Measurements from ENCODE around the gene RBP4. TPM values are rescaled to one million over a fixed set of nuclear protein-coding genes. Genes with fewer than 3 reads are reported as not detected.
A peak's percentile ranks its signal among the peaks of the same experiment; 100 is the strongest.

The RBP4 gene
- total and polyA plus RNA-seq, 12 donors, result 0.37 to 30.0 (median 4.9) TPM; not detected in 2

- Histone ChIP-seq H3K4me1 (peaks cover 0 to 15% (median 8%) of the 10 kb centered on the region in 9 donors), H3K4me3 (peak overlapping the region in 9 of 10 donors; percentile 26 to 45 (median 40)), H3K9me3 (no peaks in the 10 kb centered on the region), H3K27me3 (peaks cover 0 to 67% (median 56%) of the 10 kb centered on the region in 7 donors), H3K36me3 (no peaks in the 10 kb centered on the region), H3K27ac (no peak overlapping the region)
- 6 to 9% methylated on average over 49 to 56 of the region's 60 CpGs for WGBS, 2 donors
- intact Hi-C loops (cut with DNase I), result no loop called here
- DNase-seq, result no peak
- TF ChIP-seq CTCF (IDR thresholded peaks at IDR 0.05), result no peak
- ATAC-seq, result peak in 5 of 8 donors; percentile 19 to 62 (median 30)
Measured at GRCh38 chr10:93600446-93601145, 439 bp downstream of the RBP4 start.

GRCh38 chr10:93599778-93600177 lies 1.3 kb downstream of the RBP4 start:
- DNase-seq, result no peak
- WGBS, 2 donors, result 82 to 85% methylated on average over 4 of the region's 4 CpGs
- Histone ChIP-seq H3K9me3 (no peaks in the 10 kb centered on the region), H3K27ac (no peak overlapping the region), H3K36me3 (no peaks in the 10 kb centered on the region), H3K4me3 (no peak overlapping the region), H3K27me3 (peaks cover 0 to 61% (median 48%) of the 10 kb centered on the region in 7 donors), H3K4me1 (peaks cover 0 to 15% (median 8%) of the 10 kb centered on the region in 9 donors)
- intact Hi-C loops (cut with DNase I), result no loop called here
- ATAC-seq, result no peak
- TF ChIP-seq CTCF (IDR thresholded peaks at IDR 0.05), result no peak

- peaks cover 0 to 57% (median 44%) of the 10 kb centered on the region in 7 donors for H3K27me3 ChIP-seq
- H3K9me3 ChIP-seq, result no peaks in the 10 kb centered on the region
- intact Hi-C loops (cut with DNase I), result no loop called here
- no peak overlapping the region for H3K27ac ChIP-seq
- TF ChIP-seq CTCF (IDR thresholded peaks at IDR 0.05), result no peak
- ATAC-seq (no peak), DNase-seq (no peak)
- WGBS, 2 donors, result 30 to 44% methylated on average over 1 of the region's 1 CpG
- no peaks in the 10 kb centered on the region for H3K36me3 ChIP-seq
- H3K4me1 ChIP-seq, result peaks cover 0 to 15% (median 8%) of the 10 kb centered on the region in 9 donors
- no peak overlapping the region for H3K4me3 ChIP-seq
Measured at GRCh38 chr10:93599335-93599734, 1.7 kb downstream of the RBP4 start.

GRCh38 chr10:93598157-93598556 lies 2.9 kb downstream of the RBP4 start:
- no peak for ATAC-seq
- 89 to 90% methylated on average over 5 of the region's 5 CpGs for whole genome bisulfite sequencing, 2 donors
- peaks cover 0 to 15% (median 8%) of the 10 kb centered on the region in 9 donors for H3K4me1 ChIP-seq
- H3K27me3 ChIP-seq, result peaks cover 0 to 45% (median 32%) of the 10 kb centered on the region in 7 donors
- no peak overlapping the region for H3K4me3 ChIP-seq
- H3K9me3 ChIP-seq, result no peaks in the 10 kb centered on the region
- H3K36me3 ChIP-seq, result no peaks in the 10 kb centered on the region
- no peak for TF ChIP-seq CTCF (IDR thresholded peaks at IDR 0.05)
- no peak overlapping the region for H3K27ac ChIP-seq
- intact Hi-C loops (cut with DNase I), result no loop called here
- DNase-seq, result no peak
